Neural progenitor cell (in vitro differentiated cells): ENCODE data around the gene SPHK1. TPM values are rescaled to one million over a fixed set of nuclear protein-coding genes. Genes with fewer than 3 reads are reported as not detected.
A peak's percentile ranks its signal among the peaks of the same experiment; 100 is the strongest.

Experiments
- DNase-seq: peaks from one replicate; pipeline ENCODE4 v3.0.0-alpha.2; 2016; ENCODE audit warnings: low spot score
- H2AFZ ChIP-seq: fragments of 200-600 bp; sonication (generic); replicated peaks from 2 replicates; pipeline ENCODE4 v1.6.1; 2016; ENCODE audit warnings: antibody characterized with exemption
- H3F3A ChIP-seq: fragments of 200-600 bp; sonication (generic); 2 replicates; pipeline ENCODE4 v1.6.1; 2016; ENCODE audit warnings: antibody characterized with exemption, low read depth
- H3K27ac ChIP-seq: fragments of 200-600 bp; sonication (generic); 2 replicates; pipeline ENCODE4 v1.5.1; 2016; ENCODE audit warnings: mild to moderate bottlenecking
- H3K27me3 ChIP-seq: fragments of 200-600 bp; sonication (generic); 2 replicates; pipeline ENCODE4 v1.6.1; 2016; ENCODE audit warnings: mild to moderate bottlenecking, moderate library complexity
- H3K36me3 ChIP-seq: fragments of 200-600 bp; sonication (generic); 2 replicates; pipeline ENCODE4 v1.5.1; 2016
- H3K4me1 ChIP-seq: fragments of 200-600 bp; sonication (generic); 2 replicates; pipeline ENCODE4 v1.6.1; 2016; ENCODE audit warnings: mixed run types
- H3K4me2 ChIP-seq: fragments of 200-600 bp; sonication (generic); 2 replicates; pipeline ENCODE4 v1.6.1; 2016
- H3K4me3 ChIP-seq: fragments of 200-600 bp; sonication (generic); 2 replicates; pipeline ENCODE4 v1.5.1; 2016
- H3K79me2 ChIP-seq: fragments of 200-600 bp; sonication (generic); 2 replicates; pipeline ENCODE4 v1.6.1; 2016; ENCODE audit warnings: low read depth
- H3K9ac ChIP-seq: fragments of 200-600 bp; sonication (generic); 2 replicates; pipeline ENCODE4 v1.6.1; 2016
- H3K9me3 ChIP-seq: fragments of 200-600 bp; sonication (generic); 2 replicates; pipeline ENCODE4 v1.5.1; 2016; ENCODE audit warnings: low read depth
- H4K20me1 ChIP-seq: fragments of 200-600 bp; sonication (generic); 2 replicates; pipeline ENCODE4 v1.6.1; 2016; ENCODE audit warnings: low read depth
- H3K27ac Mint-ChIP-seq: 3 replicates; pipeline ENCODE4 v1.8.0; 2021; ENCODE audit warnings: mixed read lengths
- H3K27me3 Mint-ChIP-seq: 2 replicates; pipeline ENCODE4 v1.8.0; 2022; ENCODE audit warnings: low read depth, mild to moderate bottlenecking, inconsistent platforms, moderate library complexity, mixed read lengths; ENCODE audit not compliant: insufficient read depth
- H3K36me3 Mint-ChIP-seq: 3 replicates; pipeline ENCODE4 v1.8.0; 2021; ENCODE audit warnings: mixed read lengths
- H3K4me1 Mint-ChIP-seq: 3 replicates; pipeline ENCODE4 v1.8.0; 2021; ENCODE audit warnings: mixed read lengths
- H3K4me3 Mint-ChIP-seq: 3 replicates; pipeline ENCODE4 v1.8.0; 2021; ENCODE audit warnings: mild to moderate bottlenecking, moderate library complexity, mixed read lengths
- H3K9me3 Mint-ChIP-seq: 3 replicates; pipeline ENCODE4 v1.8.0; 2020; ENCODE audit warnings: mixed read lengths
- CTCF ChIP-seq: fragments of 200-600 bp; sonication (generic); IDR thresholded peaks from 2 replicates; pipeline ENCODE4 v1.5.1; 2017; ENCODE audit warnings: antibody characterized with exemption, mild to moderate bottlenecking
- EZH2 ChIP-seq: fragments of 200-600 bp; sonication (generic); IDR thresholded peaks from 2 replicates; pipeline ENCODE4 v1.6.1; 2017; ENCODE audit warnings: antibody characterized with exemption, mild to moderate bottlenecking, moderate library complexity
- EZH2phosphoT487 ChIP-seq: fragments of 200-600 bp; sonication (generic); IDR thresholded peaks from 2 replicates; pipeline ENCODE4 v1.6.1; 2017; ENCODE audit warnings: antibody characterized with exemption
- total RNA-seq: library from RNA; depleted of rRNA; stranded (reverse); fragments of >200 nt; gene quantifications from 2 replicates; pipeline ENCODE4 v1.2.3, GENCODE V29; 2015; ENCODE audit warnings: low replicate concordance

Gene SPHK1
- total RNA-seq, 1 donor from 2014 or later, result 1.3 TPM

- Histone ChIP-seq H2AFZ (no peak overlapping the region), H3K27me3 (no peaks in the 10 kb centered on the region), H3K9ac (no peak overlapping the region), H3K9me3 (no peaks in the 10 kb centered on the region), H3K4me1 (peaks cover 8% of the 10 kb centered on the region), H3K36me3 (no peaks in the 10 kb centered on the region), H4K20me1 (no peaks in the 10 kb centered on the region), H3K4me2 (no peak overlapping the region), H3K27ac (no peak overlapping the region), H3F3A (peaks cover 8% of the 10 kb centered on the region), H3K79me2 (no peaks in the 10 kb centered on the region), H3K4me3 (no peak overlapping the region)
- Mint-ChIP-seq H3K9me3 (no peaks in the 10 kb centered on the region), H3K4me3 (peak overlapping the region; percentile 1), H3K4me1 (peaks cover 53% of the 10 kb centered on the region), H3K36me3 (peaks cover 15% of the 10 kb centered on the region), H3K27ac (peak overlapping the region; percentile 0), H3K27me3 (peaks cover 2% of the 10 kb centered on the region)
- no peak for DNase-seq
- TF ChIP-seq CTCF (peak; percentile 31), EZH2 (no peak), EZH2phosphoT487 (no peak)
These were observed 14.0 kb upstream of the SPHK1 start for GRCh38 chr17:76370261-76370993.

GRCh38 chr17:76371656-76372628 is 12.5 kb upstream of the SPHK1 start:
- Histone ChIP-seq H3K9ac (no peak overlapping the region), H4K20me1 (no peaks in the 10 kb centered on the region), H2AFZ (no peak overlapping the region), H3K9me3 (no peaks in the 10 kb centered on the region), H3K79me2 (no peaks in the 10 kb centered on the region), H3K4me2 (no peak overlapping the region), H3K36me3 (no peaks in the 10 kb centered on the region), H3K4me3 (no peak overlapping the region), H3K27ac (no peak overlapping the region), H3F3A (peaks cover 8% of the 10 kb centered on the region), H3K4me1 (peaks cover 8% of the 10 kb centered on the region), H3K27me3 (no peaks in the 10 kb centered on the region)
- no peak overlapping the region for H3K4me3 Mint-ChIP-seq
- TF ChIP-seq EZH2 (no peak), EZH2phosphoT487 (no peak), CTCF (no peak)
- H3K9me3 Mint-ChIP-seq, result no peaks in the 10 kb centered on the region
- H3K27ac Mint-ChIP-seq, result peak overlapping the region; percentile 13
- DNase-seq, result no peak
- peaks cover 13% of the 10 kb centered on the region for H3K36me3 Mint-ChIP-seq
- peaks cover 59% of the 10 kb centered on the region for H3K4me1 Mint-ChIP-seq
- peaks cover 2% of the 10 kb centered on the region for H3K27me3 Mint-ChIP-seq

- peaks cover 60% of the 10 kb centered on the region for H3K4me1 Mint-ChIP-seq
- Histone ChIP-seq H3K4me1 (peaks cover 16% of the 10 kb centered on the region), H3K27me3 (no peaks in the 10 kb centered on the region), H3K4me2 (no peak overlapping the region), H3K27ac (no peak overlapping the region), H3K9me3 (no peaks in the 10 kb centered on the region), H2AFZ (no peak overlapping the region), H3K4me3 (no peak overlapping the region), H3K9ac (no peak overlapping the region), H3K79me2 (no peaks in the 10 kb centered on the region), H4K20me1 (no peaks in the 10 kb centered on the region), H3K36me3 (no peaks in the 10 kb centered on the region), H3F3A (peaks cover 22% of the 10 kb centered on the region)
- peaks cover 8% of the 10 kb centered on the region for H3K9me3 Mint-ChIP-seq
- no peak overlapping the region for H3K4me3 Mint-ChIP-seq
- no peak for TF ChIP-seq EZH2
- H3K27ac Mint-ChIP-seq, result no peak overlapping the region
- DNase-seq, result no peak
- peaks cover 5% of the 10 kb centered on the region for H3K27me3 Mint-ChIP-seq
- H3K36me3 Mint-ChIP-seq, result peaks cover 22% of the 10 kb centered on the region
These were observed 7.9 kb upstream of the SPHK1 start for GRCh38 chr17:76376318-76377133.
